Fibroblast of lung (primary cell): ENCODE measurements around the gene IBA57. TPM values are rescaled to one million over a fixed set of nuclear protein-coding genes. Genes with fewer than 3 reads are reported as not detected.

ENCODE experiments used
- DNase-seq, 2 donors: peaks; one replicate each; pipeline versions ENCODE4 v3.0.0 to v3.0.0-alpha.2; 2010; ENCODE audit warnings: low read depth in 2 of 2
- H2AFZ ChIP-seq: 2 replicates; pipeline ENCODE4 v1.5.1; 2012; ENCODE audit warnings: low read length, control low read depth, inconsistent platforms
- H3K27ac ChIP-seq: 2 replicates; pipeline ENCODE4 v1.5.1; 2011; ENCODE audit warnings: low read length, control low read depth; ENCODE audit not compliant: insufficient read depth
- H3K27me3 ChIP-seq: 2 replicates; pipeline ENCODE4 v1.5.1; 2011; ENCODE audit warnings: mild to moderate bottlenecking, low read length; ENCODE audit not compliant: control insufficient read depth, insufficient read depth
- H3K36me3 ChIP-seq: 2 replicates; pipeline ENCODE4 v1.5.1; 2011; ENCODE audit warnings: low read length; ENCODE audit not compliant: control insufficient read depth, insufficient read depth
- H3K4me1 ChIP-seq: 2 replicates; pipeline ENCODE4 v1.5.1; 2011; ENCODE audit warnings: low read length; ENCODE audit not compliant: control insufficient read depth, insufficient read depth; ENCODE audit errors: extremely low read depth
- H3K4me2 ChIP-seq: 2 replicates; pipeline ENCODE4 v1.5.1; 2011; ENCODE audit warnings: low read length, control low read depth; ENCODE audit not compliant: insufficient read depth; ENCODE audit errors: extremely low read depth
- H3K4me3 ChIP-seq, 4 experiments: fragments of 200-600 bp in 1 of 4; sonication (generic) in 1 of 4; replicated peaks in 1 of 4; 2 replicates each; pipeline ENCODE4 v1.5.1; 2011 to 2016; ENCODE audit warnings: low read length in 4 of 4, low read depth in 3 of 4, mild to moderate bottlenecking in 3 of 4, control low read depth in 2 of 4, inconsistent platforms in 1 of 4, mixed read lengths in 1 of 4; ENCODE audit not compliant: insufficient read depth in 1 of 4; ENCODE audit errors: control extremely low read depth in 1 of 4
- H3K79me2 ChIP-seq: 2 replicates; pipeline ENCODE4 v1.5.1; 2012; ENCODE audit warnings: mild to moderate bottlenecking, low read length, inconsistent platforms; ENCODE audit not compliant: control insufficient read depth, insufficient read depth
- H3K9ac ChIP-seq: 2 replicates; pipeline ENCODE4 v1.5.1; 2011; ENCODE audit warnings: mild to moderate bottlenecking, low read length, control low read depth; ENCODE audit not compliant: insufficient read depth
- H3K9me3 ChIP-seq: 2 replicates; pipeline ENCODE4 v1.5.1; 2012; ENCODE audit warnings: low read depth, low read length; ENCODE audit not compliant: control insufficient read depth, insufficient read depth
- H4K20me1 ChIP-seq: 2 replicates; pipeline ENCODE4 v1.5.1; 2011; ENCODE audit warnings: low read length; ENCODE audit not compliant: control insufficient read depth, insufficient read depth; ENCODE audit errors: extremely low read depth
- EZH2 ChIP-seq: IDR thresholded peaks from 2 replicates; pipeline ENCODE4 v1.5.1; 2012; ENCODE audit warnings: low read length, control low read depth, mild to moderate bottlenecking; ENCODE audit errors: missing control alignments
- polyA plus RNA-seq, 2 donors: library from polyadenylated mRNA; depleted of rRNA in 1 of 2; stranded (reverse) in 1 of 2; unstranded in 1 of 2; fragments of >200 nt; gene quantifications; 2 replicates each; pipeline ENCODE4 v1.2.1, GENCODE V29; 2011 to 2012; ENCODE audit warnings: missing spikeins in 1 of 2
- total RNA-seq: library from RNA; depleted of rRNA; stranded (reverse); fragments of >200 nt; gene quantifications from 2 replicates; pipeline ENCODE4 v1.2.1, GENCODE V29; 2014
- TF ChIP-seq, protein P1 (sequence below), 2 donors: IDR thresholded peaks in 1 of 2; conservative IDR thresholded peaks in 1 of 2; 1 replicate in 1 of 2; 2 replicates in 1 of 2; pipeline ENCODE4 v1.5.1; 2011 to 2012; ENCODE audit warnings: low read length in 2 of 2, control low read depth in 1 of 2, inconsistent platforms in 1 of 2, low read depth in 1 of 2, mild to moderate bottlenecking in 1 of 2

The IBA57 gene
- total and polyA plus RNA-seq, 2 donors (not counting 1 experiment from before 2014, with no cell fraction given): 1.4 to 3.8 TPM

DNA sequence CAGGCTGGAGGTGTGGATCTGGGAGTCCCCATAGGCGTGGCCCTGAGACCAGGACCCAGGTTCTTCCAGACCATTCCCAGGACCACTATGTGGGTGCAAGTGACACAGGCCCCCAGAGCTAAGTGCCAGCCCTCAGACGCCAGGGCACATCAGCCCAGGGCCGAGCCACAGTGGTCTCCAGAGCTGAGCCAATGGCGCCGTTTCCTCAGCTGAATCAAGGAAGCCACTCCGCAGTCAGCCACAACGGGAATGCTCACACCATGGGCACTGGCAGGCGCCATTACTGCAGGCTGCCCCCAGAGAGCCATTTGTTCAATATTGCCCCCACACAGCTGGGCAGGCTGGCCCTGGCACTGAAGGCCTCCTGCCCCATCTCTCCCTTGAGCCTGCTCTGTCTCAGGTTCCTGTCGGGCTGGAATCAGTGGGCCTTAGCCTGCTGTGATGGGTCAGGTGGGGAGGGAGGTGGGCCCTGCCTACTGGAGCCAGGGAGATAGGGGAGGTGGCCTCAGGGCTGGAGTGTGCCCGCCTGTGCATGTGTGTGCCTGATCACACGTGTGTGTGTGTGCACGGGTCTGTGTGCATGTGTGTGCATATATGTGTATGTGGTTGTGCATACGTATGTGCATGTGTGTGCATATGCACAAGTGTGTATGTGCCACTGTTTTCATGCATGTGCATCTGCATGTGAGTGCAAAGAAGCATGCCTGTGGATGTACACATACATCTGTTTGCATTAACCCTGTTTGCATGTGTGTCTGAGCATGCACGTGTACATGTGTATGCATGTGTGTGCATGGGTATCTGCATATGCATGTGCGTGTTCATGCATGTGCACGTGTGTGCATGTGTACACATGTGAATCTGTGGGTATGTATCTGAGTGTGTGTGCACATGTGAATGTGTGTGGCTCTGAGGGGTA is 9.7 kb upstream of the IBA57 start:
- no peak for DNase-seq

DNA sequence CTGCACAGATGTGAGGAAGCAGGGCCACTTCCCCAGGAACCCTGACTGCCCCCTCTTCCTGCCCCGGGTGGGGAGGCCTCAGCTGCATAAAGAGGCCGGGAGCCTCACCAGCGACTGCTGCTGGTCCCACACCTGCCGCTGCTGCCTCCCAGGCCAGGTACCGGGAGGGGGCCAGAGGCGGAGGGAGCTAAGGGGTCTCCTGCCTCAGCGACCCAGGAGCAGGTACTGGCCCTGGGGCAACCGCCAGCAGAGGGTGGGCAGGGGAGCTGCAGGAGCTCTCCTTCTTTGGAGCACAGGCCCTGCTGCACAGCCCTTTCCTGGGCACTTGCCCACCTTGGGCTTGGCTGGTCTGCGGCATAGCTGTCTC is 9.1 kb upstream of the IBA57 start:
- Histone ChIP-seq H3K9ac (no peak overlapping the region), H3K9me3 (no peaks in the 10 kb centered on the region), H3K4me1 (peaks cover 2% of the 10 kb centered on the region), H3K4me2 (no peak overlapping the region), H3K36me3 (no peaks in the 10 kb centered on the region), H3K4me3 (no peak overlapping the region), H4K20me1 (no peaks in the 10 kb centered on the region), H2AFZ (no peak overlapping the region), H3K27ac (no peak overlapping the region), H3K27me3 (no peaks in the 10 kb centered on the region), H3K79me2 (peaks cover 4% of the 10 kb centered on the region)
- TF ChIP-seq, protein P1, sequence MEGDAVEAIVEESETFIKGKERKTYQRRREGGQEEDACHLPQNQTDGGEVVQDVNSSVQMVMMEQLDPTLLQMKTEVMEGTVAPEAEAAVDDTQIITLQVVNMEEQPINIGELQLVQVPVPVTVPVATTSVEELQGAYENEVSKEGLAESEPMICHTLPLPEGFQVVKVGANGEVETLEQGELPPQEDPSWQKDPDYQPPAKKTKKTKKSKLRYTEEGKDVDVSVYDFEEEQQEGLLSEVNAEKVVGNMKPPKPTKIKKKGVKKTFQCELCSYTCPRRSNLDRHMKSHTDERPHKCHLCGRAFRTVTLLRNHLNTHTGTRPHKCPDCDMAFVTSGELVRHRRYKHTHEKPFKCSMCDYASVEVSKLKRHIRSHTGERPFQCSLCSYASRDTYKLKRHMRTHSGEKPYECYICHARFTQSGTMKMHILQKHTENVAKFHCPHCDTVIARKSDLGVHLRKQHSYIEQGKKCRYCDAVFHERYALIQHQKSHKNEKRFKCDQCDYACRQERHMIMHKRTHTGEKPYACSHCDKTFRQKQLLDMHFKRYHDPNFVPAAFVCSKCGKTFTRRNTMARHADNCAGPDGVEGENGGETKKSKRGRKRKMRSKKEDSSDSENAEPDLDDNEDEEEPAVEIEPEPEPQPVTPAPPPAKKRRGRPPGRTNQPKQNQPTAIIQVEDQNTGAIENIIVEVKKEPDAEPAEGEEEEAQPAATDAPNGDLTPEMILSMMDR (conservative IDR thresholded peaks at IDR 0.05 in 1 of 2, IDR thresholded peaks at IDR 0.05 in 1 of 2; ENCODE audit: low read depth in 1 of 2, low read length in 2 of 2): no peak
- TF ChIP-seq EZH2: no peak
- DNase-seq: no peak

More for the DNA sequence above, 9.7 kb upstream of the IBA57 start:
- TF ChIP-seq, protein P1 (conservative IDR thresholded peaks at IDR 0.05 in 1 of 2, IDR thresholded peaks at IDR 0.05 in 1 of 2; ENCODE audit: low read depth in 1 of 2, low read length in 2 of 2): no peak
- TF ChIP-seq EZH2: no peak
- H3K9me3 ChIP-seq: no peaks in the 10 kb centered on the region
- H3K9ac ChIP-seq: no peak overlapping the region
- no peak overlapping the region for H3K4me3 ChIP-seq
- H4K20me1 ChIP-seq: no peaks in the 10 kb centered on the region
- no peaks in the 10 kb centered on the region for H3K36me3 ChIP-seq
- H3K4me2 ChIP-seq: no peak overlapping the region
- no peak overlapping the region for H3K27ac ChIP-seq
- peaks cover 8% of the 10 kb centered on the region for H3K4me1 ChIP-seq
- no peaks in the 10 kb centered on the region for H3K27me3 ChIP-seq
- H3K79me2 ChIP-seq: peaks cover 6% of the 10 kb centered on the region
- no peak overlapping the region for H2AFZ ChIP-seq

DNA sequence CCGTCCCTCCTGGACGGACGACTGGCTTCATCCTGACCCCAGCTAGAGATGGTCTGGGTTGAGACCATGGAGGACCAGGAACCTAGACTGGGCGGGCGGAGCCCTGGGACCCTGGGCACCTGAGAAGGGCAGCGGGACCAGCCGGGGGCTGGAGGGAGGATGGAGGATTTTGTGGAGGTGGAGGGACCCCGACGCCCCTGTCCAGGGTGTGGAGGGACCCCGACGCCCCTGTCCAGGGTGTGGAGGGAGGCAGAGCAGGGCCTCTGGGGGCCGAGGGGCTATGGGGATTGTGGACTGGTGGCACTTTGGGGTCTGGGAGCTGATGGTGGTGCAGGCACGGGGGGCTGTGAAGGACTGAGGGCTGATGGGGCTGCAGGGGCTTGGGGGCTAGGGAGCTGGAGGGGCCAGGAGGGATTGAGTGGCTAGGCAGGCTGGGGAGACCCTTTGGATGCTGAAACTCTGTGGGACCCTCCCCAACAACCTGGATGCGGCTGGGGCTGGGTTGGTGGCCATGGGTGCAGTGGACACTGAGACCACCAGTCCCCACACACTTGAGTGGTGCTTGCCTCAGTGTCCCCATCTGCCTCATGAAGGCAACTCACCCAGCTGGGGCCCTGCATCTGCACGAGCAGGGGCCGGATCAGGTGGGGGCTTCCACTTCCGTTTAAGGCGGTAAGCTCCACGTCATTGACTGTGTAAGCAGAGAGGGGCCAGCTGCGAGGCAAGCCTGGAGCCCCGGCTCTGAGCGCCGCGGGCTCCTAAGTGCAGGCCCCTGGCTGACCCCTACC is 8.5 kb upstream of the IBA57 start:
- H3K27me3 ChIP-seq: no peaks in the 10 kb centered on the region
- H3K4me3 ChIP-seq: no peak overlapping the region
- no peak for DNase-seq
- H3K27ac ChIP-seq: no peak overlapping the region
- no peaks in the 10 kb centered on the region for H3K4me1 ChIP-seq
- TF ChIP-seq, protein P1 (conservative IDR thresholded peaks at IDR 0.05 in 1 of 2, IDR thresholded peaks at IDR 0.05 in 1 of 2; ENCODE audit: low read depth in 1 of 2, low read length in 2 of 2): no peak
- no peak for TF ChIP-seq EZH2
- H4K20me1 ChIP-seq: no peaks in the 10 kb centered on the region
- no peaks in the 10 kb centered on the region for H3K36me3 ChIP-seq
- H3K4me2 ChIP-seq: no peak overlapping the region
- H2AFZ ChIP-seq: no peak overlapping the region
- H3K9ac ChIP-seq: no peak overlapping the region
- no peaks in the 10 kb centered on the region for H3K79me2 ChIP-seq
- H3K9me3 ChIP-seq: no peaks in the 10 kb centered on the region
